ENCODE measurements around the gene CCL1.

Gene CCL1

GRCh38 chr17:34390649-34391048 lies 27.6 kb upstream of the CCL1 start:
- TF ChIP-seq, protein P1, sequence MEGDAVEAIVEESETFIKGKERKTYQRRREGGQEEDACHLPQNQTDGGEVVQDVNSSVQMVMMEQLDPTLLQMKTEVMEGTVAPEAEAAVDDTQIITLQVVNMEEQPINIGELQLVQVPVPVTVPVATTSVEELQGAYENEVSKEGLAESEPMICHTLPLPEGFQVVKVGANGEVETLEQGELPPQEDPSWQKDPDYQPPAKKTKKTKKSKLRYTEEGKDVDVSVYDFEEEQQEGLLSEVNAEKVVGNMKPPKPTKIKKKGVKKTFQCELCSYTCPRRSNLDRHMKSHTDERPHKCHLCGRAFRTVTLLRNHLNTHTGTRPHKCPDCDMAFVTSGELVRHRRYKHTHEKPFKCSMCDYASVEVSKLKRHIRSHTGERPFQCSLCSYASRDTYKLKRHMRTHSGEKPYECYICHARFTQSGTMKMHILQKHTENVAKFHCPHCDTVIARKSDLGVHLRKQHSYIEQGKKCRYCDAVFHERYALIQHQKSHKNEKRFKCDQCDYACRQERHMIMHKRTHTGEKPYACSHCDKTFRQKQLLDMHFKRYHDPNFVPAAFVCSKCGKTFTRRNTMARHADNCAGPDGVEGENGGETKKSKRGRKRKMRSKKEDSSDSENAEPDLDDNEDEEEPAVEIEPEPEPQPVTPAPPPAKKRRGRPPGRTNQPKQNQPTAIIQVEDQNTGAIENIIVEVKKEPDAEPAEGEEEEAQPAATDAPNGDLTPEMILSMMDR (IDR thresholded peaks at IDR 0.05) = no peak
- peak; percentile 16 for DNase-seq (ENCODE audit: low spot score)
- Histone ChIP-seq H3K27ac (no peak overlapping the region), H3K4me3 (no peak overlapping the region)

GRCh38 chr17:34389126-34389750 lies 26.2 kb upstream of the CCL1 start:
- Histone ChIP-seq H3K27ac (no peak overlapping the region), H3K4me3 (no peak overlapping the region)
- peak; percentile 24 for DNase-seq (ENCODE audit: low spot score)
- TF ChIP-seq, protein P1 (IDR thresholded peaks at IDR 0.05) = no peak

GRCh38 chr17:34387566-34387965 lies 24.5 kb upstream of the CCL1 start:
- DNase-seq (ENCODE audit: low spot score) = peak; percentile 52
- H3K4me3 ChIP-seq = no peak overlapping the region
- TF ChIP-seq, protein P1 (IDR thresholded peaks at IDR 0.05) = no peak
- H3K27ac ChIP-seq = peak overlapping the region in 1 of 2 donors; percentile 52

DNA sequence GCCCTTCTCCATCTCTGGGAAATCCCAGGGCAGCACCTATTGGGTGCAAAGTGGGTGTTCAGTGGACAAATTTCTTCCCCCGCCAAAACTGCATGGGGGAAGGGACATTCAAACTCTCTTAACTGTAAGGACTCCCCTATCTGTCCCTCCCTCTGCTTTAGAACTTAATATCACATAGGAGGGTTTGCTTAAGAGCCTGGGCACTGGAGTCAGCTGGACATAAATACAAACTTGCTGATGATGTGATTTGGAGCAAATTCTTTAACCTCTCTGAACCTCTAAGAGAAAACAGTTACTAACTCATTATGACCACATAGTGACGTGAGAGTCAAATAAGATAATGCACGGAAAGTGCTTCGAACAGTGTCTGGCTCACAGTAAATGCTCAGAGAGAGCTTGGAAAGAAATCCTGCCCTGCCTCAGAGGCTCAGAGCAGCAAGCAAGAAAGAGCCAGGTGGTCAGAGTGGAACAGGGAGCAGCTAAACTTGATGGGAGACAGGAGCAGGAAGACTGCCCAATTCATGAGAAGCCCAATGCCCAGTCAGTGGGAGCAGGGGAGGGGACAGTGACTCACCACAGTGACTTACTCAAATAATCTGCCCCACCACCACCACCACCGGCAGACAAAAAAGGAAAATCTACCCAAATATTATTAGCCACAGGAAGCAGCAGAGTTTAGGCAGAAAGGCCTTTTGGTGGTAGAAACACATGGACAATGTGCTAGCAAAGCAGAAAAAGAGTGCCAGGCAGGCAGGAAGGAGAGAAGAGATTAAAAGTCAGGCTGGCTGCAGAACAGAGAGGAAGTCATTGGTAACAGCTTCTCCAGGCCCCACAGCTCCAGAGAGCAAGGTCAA lies 23.9 kb upstream of the CCL1 start:
- H3K4me3 ChIP-seq = no peak overlapping the region
- peak; percentile 72 for DNase-seq (ENCODE audit: low spot score)
- H3K27ac ChIP-seq = peak overlapping the region in 1 of 2 donors; percentile 52
- TF ChIP-seq, protein P1 (IDR thresholded peaks at IDR 0.05) = no peak

DNA sequence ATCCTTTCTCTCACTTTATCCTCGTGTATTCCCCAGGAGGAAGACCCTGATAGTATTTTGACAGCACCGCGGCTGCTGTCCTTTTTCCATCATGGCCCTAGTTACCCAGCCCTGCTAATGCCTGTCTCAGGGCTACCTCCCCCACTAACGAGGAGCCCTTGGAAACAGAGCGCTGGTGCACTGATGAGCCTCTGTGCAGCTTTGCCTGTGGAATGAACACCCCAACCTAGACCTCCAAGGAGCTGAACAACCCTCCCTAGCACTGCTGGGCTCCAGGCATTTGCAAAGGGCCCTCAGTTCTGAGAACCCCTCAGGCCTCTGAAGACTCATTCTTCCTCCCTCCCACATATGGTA lies 23.3 kb upstream of the CCL1 start:
- DNase-seq (ENCODE audit: low spot score) = peak; percentile 65
- TF ChIP-seq, protein P1 (IDR thresholded peaks at IDR 0.05) = no peak
- no peak overlapping the region for H3K4me3 ChIP-seq
- H3K27ac ChIP-seq = no peak overlapping the region

DNA sequence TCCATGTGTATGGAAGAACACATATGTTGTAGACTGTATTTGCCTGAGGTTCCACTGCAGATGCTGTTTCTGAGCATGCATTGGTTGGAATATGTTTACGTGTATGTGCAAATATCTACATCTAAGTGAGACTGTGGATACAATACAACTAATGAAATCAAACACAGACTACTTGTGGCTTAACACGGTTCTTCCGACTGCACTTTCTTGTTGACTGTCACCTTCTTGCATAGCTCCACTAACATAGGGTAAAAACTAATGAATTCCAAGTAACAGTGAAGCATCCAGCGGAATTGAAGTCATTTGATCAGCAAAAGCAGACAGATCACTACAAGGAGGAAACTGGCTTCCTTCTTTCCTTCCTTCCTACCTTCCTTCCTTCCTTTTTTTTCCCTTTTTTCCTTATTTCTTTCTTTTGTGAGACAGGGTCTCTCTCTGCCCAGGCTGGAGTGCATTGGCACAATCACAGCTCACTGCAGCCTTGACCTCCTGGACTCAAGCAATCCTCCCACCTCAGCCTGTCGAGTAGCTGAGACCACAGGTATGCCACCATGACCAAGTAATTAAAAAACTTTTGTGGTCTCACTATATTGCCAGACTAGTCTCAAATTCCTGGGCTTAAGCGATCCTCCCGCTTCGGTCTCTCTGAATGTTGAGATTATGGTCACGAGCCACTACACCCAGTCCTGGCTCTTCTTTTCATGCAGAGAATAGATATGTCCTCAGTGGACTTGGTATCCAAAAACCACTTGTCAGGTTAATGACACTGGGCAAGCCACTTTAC lies 22.0 kb upstream of the CCL1 start:
- H3K27ac ChIP-seq = no peak overlapping the region
- peak; percentile 36 for DNase-seq (ENCODE audit: low spot score)
- H3K4me3 ChIP-seq = no peak overlapping the region
- TF ChIP-seq, protein P1 (IDR thresholded peaks at IDR 0.05) = no peak

Measured in coronary artery (tissue), 2 donors.